PFSK-1 (cell line): ENCODE data around the gene TP53BP2.

Experiments used
- FOXP2 ChIP-seq: optimal IDR thresholded peaks from 2 replicates; pipeline ENCODE3; 2011; ENCODE audit warnings: borderline replicate concordance, control low read depth, inconsistent platforms; ENCODE audit not compliant: insufficient read depth; ENCODE audit errors: extremely low read length, extremely low read depth
- POLR2AphosphoS5 ChIP-seq: IDR thresholded peaks from 2 replicates; pipeline ENCODE4 v1.6.1; 2012; ENCODE audit warnings: low read depth, mild to moderate bottlenecking, control low read depth, low read length, moderate library complexity
- SIN3A ChIP-seq: IDR thresholded peaks from 2 replicates; pipeline ENCODE4 v1.6.1; 2012; ENCODE audit warnings: mild to moderate bottlenecking, low read length, moderate library complexity, borderline replicate concordance; ENCODE audit not compliant: insufficient read depth
- TAF1 ChIP-seq: IDR thresholded peaks from 2 replicates; pipeline ENCODE4 v1.6.1; 2012; ENCODE audit warnings: low read length, control low read depth, borderline replicate concordance; ENCODE audit not compliant: insufficient read depth
- TF ChIP-seq, protein P1 (sequence below), 2 experiments: IDR thresholded peaks; 2 replicates each; pipeline versions ENCODE4 v1.6.1 to v1.8.0; 2011 to 2012; ENCODE audit warnings: low read depth in 2 of 2, low read length in 2 of 2, control low read depth in 1 of 2, inconsistent platforms in 1 of 2, mild to moderate bottlenecking in 1 of 2, moderate library complexity in 1 of 2; ENCODE audit not compliant: insufficient read depth in 1 of 2

Gene TP53BP2

DNA sequence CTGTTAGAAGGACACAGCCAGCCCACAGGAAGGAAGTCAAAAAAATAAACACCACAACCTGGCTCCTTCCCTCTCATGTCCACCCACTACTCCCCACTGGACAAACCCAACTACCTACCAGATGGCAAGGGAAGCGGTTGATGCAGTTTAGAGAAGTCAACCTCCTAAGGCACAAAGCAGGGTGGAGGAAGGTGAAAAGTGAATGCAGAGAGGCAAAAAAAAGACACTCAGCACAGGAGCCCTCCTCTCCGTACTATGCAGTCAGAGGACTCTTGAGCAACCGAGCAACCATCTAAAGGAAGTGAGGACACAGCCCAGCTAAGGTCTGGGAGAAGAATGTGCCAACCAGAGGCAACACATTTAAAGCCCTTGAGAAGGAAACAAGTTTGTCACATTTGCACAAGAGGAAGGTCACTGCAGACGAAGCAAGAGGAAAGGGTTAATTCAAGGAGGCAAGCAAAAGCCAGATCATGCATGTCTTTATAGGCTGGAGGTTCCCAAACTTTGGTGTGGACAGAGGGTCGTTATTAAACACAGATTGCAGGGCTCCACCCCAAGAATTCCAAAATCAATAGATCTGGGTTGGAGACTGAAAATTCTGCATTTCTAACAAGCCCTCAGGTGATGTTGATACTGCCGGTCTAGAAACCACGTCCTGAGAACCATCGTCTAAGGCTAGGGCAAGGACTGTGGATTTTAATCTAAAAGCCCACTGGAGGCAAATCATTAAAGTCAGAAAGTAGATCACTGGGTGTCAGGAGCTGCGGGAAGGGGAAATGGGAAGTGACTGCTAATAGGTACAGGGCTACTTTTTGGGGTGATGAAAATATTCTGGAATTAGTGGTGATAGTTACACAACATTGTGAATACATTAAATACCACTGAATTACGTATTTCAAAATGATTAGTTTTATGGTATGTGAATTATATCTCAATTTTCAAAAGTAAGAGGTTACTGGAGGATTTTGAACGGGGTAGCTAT is 19.7 kb downstream of the TP53BP2 start:
- TF ChIP-seq POLR2AphosphoS5 (no peak), FOXP2 (no peak), SIN3A (no peak), TAF1 (no peak)
- TF ChIP-seq, protein P1, sequence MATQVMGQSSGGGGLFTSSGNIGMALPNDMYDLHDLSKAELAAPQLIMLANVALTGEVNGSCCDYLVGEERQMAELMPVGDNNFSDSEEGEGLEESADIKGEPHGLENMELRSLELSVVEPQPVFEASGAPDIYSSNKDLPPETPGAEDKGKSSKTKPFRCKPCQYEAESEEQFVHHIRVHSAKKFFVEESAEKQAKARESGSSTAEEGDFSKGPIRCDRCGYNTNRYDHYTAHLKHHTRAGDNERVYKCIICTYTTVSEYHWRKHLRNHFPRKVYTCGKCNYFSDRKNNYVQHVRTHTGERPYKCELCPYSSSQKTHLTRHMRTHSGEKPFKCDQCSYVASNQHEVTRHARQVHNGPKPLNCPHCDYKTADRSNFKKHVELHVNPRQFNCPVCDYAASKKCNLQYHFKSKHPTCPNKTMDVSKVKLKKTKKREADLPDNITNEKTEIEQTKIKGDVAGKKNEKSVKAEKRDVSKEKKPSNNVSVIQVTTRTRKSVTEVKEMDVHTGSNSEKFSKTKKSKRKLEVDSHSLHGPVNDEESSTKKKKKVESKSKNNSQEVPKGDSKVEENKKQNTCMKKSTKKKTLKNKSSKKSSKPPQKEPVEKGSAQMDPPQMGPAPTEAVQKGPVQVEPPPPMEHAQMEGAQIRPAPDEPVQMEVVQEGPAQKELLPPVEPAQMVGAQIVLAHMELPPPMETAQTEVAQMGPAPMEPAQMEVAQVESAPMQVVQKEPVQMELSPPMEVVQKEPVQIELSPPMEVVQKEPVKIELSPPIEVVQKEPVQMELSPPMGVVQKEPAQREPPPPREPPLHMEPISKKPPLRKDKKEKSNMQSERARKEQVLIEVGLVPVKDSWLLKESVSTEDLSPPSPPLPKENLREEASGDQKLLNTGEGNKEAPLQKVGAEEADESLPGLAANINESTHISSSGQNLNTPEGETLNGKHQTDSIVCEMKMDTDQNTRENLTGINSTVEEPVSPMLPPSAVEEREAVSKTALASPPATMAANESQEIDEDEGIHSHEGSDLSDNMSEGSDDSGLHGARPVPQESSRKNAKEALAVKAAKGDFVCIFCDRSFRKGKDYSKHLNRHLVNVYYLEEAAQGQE (IDR thresholded peaks at IDR 0.05; ENCODE audit: insufficient read depth in 1 of 2, low read depth in 2 of 2, low read length in 2 of 2): no peak

DNA sequence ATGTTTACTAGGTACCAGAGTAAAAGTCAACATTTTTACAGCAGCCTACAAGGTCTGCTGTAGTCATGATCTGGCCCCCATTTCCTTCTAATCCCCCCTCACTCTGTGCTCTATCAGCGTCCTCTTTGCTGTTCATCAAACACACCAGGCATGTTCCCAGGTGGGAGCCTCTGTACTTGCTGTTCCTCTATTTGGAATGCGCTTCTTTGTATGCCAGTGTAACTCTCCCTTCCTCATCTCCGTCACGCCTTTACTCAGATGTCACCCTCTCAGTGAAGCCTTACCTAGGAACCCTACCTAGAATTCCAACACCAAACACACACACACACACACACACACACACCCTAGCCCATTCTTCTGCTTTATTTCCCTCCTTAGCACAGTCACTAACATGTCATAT is 21.0 kb downstream of the TP53BP2 start:
- TF ChIP-seq TAF1 (no peak), FOXP2 (no peak), POLR2AphosphoS5 (no peak), SIN3A (no peak)
- TF ChIP-seq, protein P1 (IDR thresholded peaks at IDR 0.05; ENCODE audit: insufficient read depth in 1 of 2, low read depth in 2 of 2, low read length in 2 of 2): no peak

DNA sequence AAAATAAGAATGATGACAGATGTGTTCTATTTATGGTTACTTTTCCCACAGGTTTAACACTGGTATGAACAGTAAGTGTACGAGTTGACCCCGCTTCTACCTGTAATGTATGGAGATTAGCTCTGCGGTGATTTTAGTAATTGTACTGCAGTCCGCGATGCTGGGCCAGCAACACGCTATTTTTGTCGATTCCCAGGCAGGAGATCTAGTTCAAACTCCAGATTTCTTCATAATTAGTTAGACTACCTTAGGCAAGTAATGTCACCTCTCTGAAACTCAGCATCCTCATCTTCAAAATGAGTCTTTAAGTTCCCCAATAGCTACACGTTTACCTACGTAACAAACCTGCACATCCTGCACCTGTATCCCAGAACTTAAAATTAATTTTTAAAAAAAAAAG is 21.5 kb downstream of the TP53BP2 start:
- TF ChIP-seq TAF1 (no peak), SIN3A (no peak), POLR2AphosphoS5 (no peak), FOXP2 (no peak)
- TF ChIP-seq, protein P1 (IDR thresholded peaks at IDR 0.05; ENCODE audit: insufficient read depth in 1 of 2, low read depth in 2 of 2, low read length in 2 of 2): no peak

DNA sequence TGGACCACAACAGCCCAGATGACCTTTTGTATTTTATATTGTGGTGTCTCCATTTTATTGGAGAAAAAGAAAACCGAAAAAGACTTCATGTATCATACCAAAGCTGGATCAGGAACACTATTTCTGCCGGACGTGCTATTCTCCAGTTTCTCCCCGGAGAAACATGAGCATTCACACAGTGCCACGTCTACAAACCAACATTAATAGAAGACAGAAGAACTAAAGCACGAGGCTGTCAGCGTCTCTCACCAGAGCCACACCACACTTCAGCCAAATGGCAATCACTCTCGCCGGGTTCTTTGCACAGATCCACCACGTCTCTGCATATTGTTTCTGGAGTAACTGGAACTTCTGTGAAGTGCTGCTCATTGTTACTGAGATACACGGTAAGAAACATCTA is 24.8 kb downstream of the TP53BP2 start:
- no peak for TF ChIP-seq FOXP2
- TF ChIP-seq, protein P1 (IDR thresholded peaks at IDR 0.05; ENCODE audit: insufficient read depth in 1 of 2, low read depth in 2 of 2, low read length in 2 of 2): no peak
- TF ChIP-seq POLR2AphosphoS5: no peak
- TF ChIP-seq SIN3A: no peak
- TF ChIP-seq TAF1: no peak
